IMR-90 (cell line): ENCODE measurements around the gene DLL3. TPM values are rescaled to one million over a fixed set of nuclear protein-coding genes. Genes with fewer than 3 reads are reported as not detected.
A peak's percentile ranks its signal among the peaks of the same experiment; 100 is the strongest.

Source experiments
- ATAC-seq: fragments of 200-7000 bp; cut with Tn5 transposase; 2 replicates; pipeline ENCODE4 v1.9.1; 2020; ENCODE audit warnings: low read depth, mild to moderate bottlenecking, moderate library complexity
- BruUV-seq: library from RNA; stranded (reverse); fragments of 400-500 nt; replicated peaks from 2 replicates; lab custom pipeline; 2021; lab: Mats Ljungman, UMichigan
- CTCF ChIA-PET: fragments of 300-600 bp; formaldehyde crosslinking; extraction: SDS; loops from one replicate; lab custom pipeline; 2021; ENCODE audit warnings: antibody characterized with exemption; lab: Yijun Ruan, JAX
- POLR2A ChIA-PET: fragments of 300-600 bp; sonication (Branson Sonifier 250); formaldehyde crosslinking; loops from one replicate; lab custom pipeline; 2022; ENCODE audit warnings: antibody characterized with exemption; ENCODE audit not compliant: unreplicated experiment; lab: Charles Lee
- DNase-seq: peaks from one replicate; pipeline ENCODE4 v3.0.0; 2013
- H2AFZ ChIP-seq: replicated peaks from 2 replicates; pipeline ENCODE3; 2013; ENCODE audit warnings: low read length, mild to moderate bottlenecking; ENCODE audit not compliant: poor library complexity
- H2AK5ac ChIP-seq: 2 replicates; pipeline ENCODE4 v1.6.1; 2013; ENCODE audit warnings: low read depth, low read length, inconsistent platforms
- H2AK9ac ChIP-seq: replicated peaks from 2 replicates; pipeline ENCODE3; 2013; ENCODE audit warnings: mild to moderate bottlenecking, low read depth, low read length, moderate library complexity; ENCODE audit not compliant: poor library complexity
- H2BK120ac ChIP-seq: 2 replicates; pipeline ENCODE4 v1.6.1; 2013; ENCODE audit warnings: low read depth, low read length, inconsistent platforms
- H2BK15ac ChIP-seq: 3 replicates; pipeline ENCODE4 v1.6.1; 2013; ENCODE audit warnings: low read depth, low read length, inconsistent platforms
- H2BK20ac ChIP-seq: 2 replicates; pipeline ENCODE4 v1.6.1; 2013; ENCODE audit warnings: low read depth, mild to moderate bottlenecking, inconsistent platforms, low read length, moderate library complexity
- H2BK5ac ChIP-seq: 2 replicates; pipeline ENCODE4 v1.6.1; 2013; ENCODE audit warnings: mild to moderate bottlenecking, low read depth, low read length, inconsistent platforms; ENCODE audit not compliant: poor library complexity, severe bottlenecking
- H3K14ac ChIP-seq: replicated peaks from 2 replicates; pipeline ENCODE4 v1.6.1; 2013; ENCODE audit warnings: low read depth, low read length, inconsistent platforms
- H3K18ac ChIP-seq: 2 replicates; pipeline ENCODE4 v1.6.1; 2013; ENCODE audit warnings: low read depth, low read length, control low read depth
- H3K23ac ChIP-seq: 2 replicates; pipeline ENCODE4 v1.6.1; 2013; ENCODE audit warnings: low read depth, low read length, inconsistent platforms
- H3K27ac ChIP-seq: 2 replicates; pipeline ENCODE4 v1.5.1; 2013; ENCODE audit warnings: mild to moderate bottlenecking, control low read depth, low read length; ENCODE audit not compliant: insufficient read depth
- H3K27me3 ChIP-seq: 2 replicates; pipeline ENCODE4 v1.6.1; 2013; ENCODE audit warnings: low read length; ENCODE audit not compliant: control insufficient read depth, insufficient read depth
- H3K36me3 ChIP-seq: 2 replicates; pipeline ENCODE4 v1.6.1; 2013; ENCODE audit warnings: low read length, mixed read lengths; ENCODE audit not compliant: control insufficient read depth, insufficient read depth
- H3K4ac ChIP-seq: 2 replicates; pipeline ENCODE4 v1.6.1; 2013; ENCODE audit warnings: low read depth, low read length, inconsistent platforms
- H3K4me1 ChIP-seq: 2 replicates; pipeline ENCODE4 v1.6.1; 2013; ENCODE audit warnings: low read length, mixed read lengths; ENCODE audit not compliant: control insufficient read depth, insufficient read depth
- H3K4me2 ChIP-seq: 2 replicates; pipeline ENCODE4 v1.6.1; 2013; ENCODE audit warnings: low read depth, mild to moderate bottlenecking, control low read depth, low read length, moderate library complexity
- H3K4me3 ChIP-seq: 2 replicates; pipeline ENCODE4 v1.5.1; 2013; ENCODE audit warnings: low read depth, mild to moderate bottlenecking, control low read depth, low read length, moderate library complexity; ENCODE audit not compliant: insufficient read depth
- H3K56ac ChIP-seq: 2 replicates; pipeline ENCODE4 v1.6.1; 2013; ENCODE audit warnings: low read length, inconsistent platforms; ENCODE audit not compliant: insufficient read depth; ENCODE audit errors: extremely low read depth
- H3K79me1 ChIP-seq, 2 experiments: 2 replicates each; pipeline ENCODE4 v1.6.1; 2013; ENCODE audit warnings: low read length in 2 of 2, inconsistent platforms in 1 of 2, low read depth in 1 of 2
- H3K9ac ChIP-seq: 2 replicates; pipeline ENCODE4 v1.6.1; 2013; ENCODE audit warnings: low read depth, low read length, control low read depth
- H3K9me1 ChIP-seq: 2 replicates; pipeline ENCODE4 v1.6.1; 2013; ENCODE audit warnings: low read length, inconsistent platforms; ENCODE audit not compliant: insufficient read depth
- H3K9me3 ChIP-seq: 2 replicates; pipeline ENCODE4 v1.6.1; 2013; ENCODE audit warnings: low read length; ENCODE audit not compliant: control insufficient read depth, insufficient read depth
- H4K20me1 ChIP-seq: 2 replicates; pipeline ENCODE4 v1.6.1; 2013; ENCODE audit warnings: low read length, inconsistent platforms; ENCODE audit not compliant: insufficient read depth
- H4K5ac ChIP-seq: 2 replicates; pipeline ENCODE4 v1.6.1; 2013; ENCODE audit warnings: mild to moderate bottlenecking, low read depth, low read length, control low read depth
- H4K8ac ChIP-seq, 2 experiments: 2 replicates each; pipeline ENCODE4 v1.6.1; 2013; ENCODE audit warnings: low read depth in 2 of 2, low read length in 2 of 2, control low read depth in 1 of 2, inconsistent platforms in 1 of 2
- H4K91ac ChIP-seq: 2 replicates; pipeline ENCODE4 v1.6.1; 2013; ENCODE audit warnings: low read depth, low read length, inconsistent platforms; ENCODE audit not compliant: insufficient read depth
- BHLHE40 ChIP-seq: fragments of 150-350 bp; IDR thresholded peaks from 2 replicates; pipeline ENCODE4 v1.6.1; 2016; ENCODE audit warnings: mild to moderate bottlenecking, low read depth, low read length
- CEBPB ChIP-seq: IDR thresholded peaks from 2 replicates; pipeline ENCODE4 v1.6.1; 2012; ENCODE audit warnings: low read depth, low read length, improper control_type of control experiment
- CHD1 ChIP-seq: IDR thresholded peaks from 2 replicates; pipeline ENCODE4 v1.6.1; 2012; ENCODE audit warnings: low read depth, low read length, improper control_type of control experiment
- ELK1 ChIP-seq: fragments of 150-350 bp; IDR thresholded peaks from 2 replicates; pipeline ENCODE4 v1.6.1; 2016; ENCODE audit warnings: low read depth, mild to moderate bottlenecking, low read length, moderate library complexity, borderline replicate concordance
- FOS ChIP-seq: fragments of 150-350 bp; IDR thresholded peaks from 2 replicates; pipeline ENCODE4 v1.6.1; 2016; ENCODE audit warnings: low read depth, low read length
- MAFK ChIP-seq: IDR thresholded peaks from 2 replicates; pipeline ENCODE4 v1.6.1; 2012; ENCODE audit warnings: low read depth, low read length, improper control_type of control experiment
- MAZ ChIP-seq: IDR thresholded peaks from 2 replicates; pipeline ENCODE4 v1.6.1; 2012; ENCODE audit warnings: low read depth, mild to moderate bottlenecking, low read length, improper control_type of control experiment, moderate library complexity, borderline replicate concordance
- NFE2L2 ChIP-seq: fragments of 150-350 bp; IDR thresholded peaks from 2 replicates; pipeline ENCODE4 v1.6.1; 2016; ENCODE audit warnings: low read depth, mild to moderate bottlenecking, low read length
- RAD21 ChIP-seq: IDR thresholded peaks from 2 replicates; pipeline ENCODE4 v1.6.1; 2012; ENCODE audit warnings: low read length, improper control_type of control experiment
- RCOR1 ChIP-seq: IDR thresholded peaks from 2 replicates; pipeline ENCODE4 v1.6.1; 2012; ENCODE audit warnings: mild to moderate bottlenecking, low read length, improper control_type of control experiment; ENCODE audit not compliant: insufficient replicate concordance
- RFX5 ChIP-seq: IDR thresholded peaks from 2 replicates; pipeline ENCODE4 v1.8.0; 2012; ENCODE audit warnings: low read depth, mild to moderate bottlenecking, low read length, moderate library complexity
- SMC3 ChIP-seq: fragments of 150-350 bp; IDR thresholded peaks from 2 replicates; pipeline ENCODE4 v1.6.1; 2016; ENCODE audit warnings: low read depth, mild to moderate bottlenecking, antibody characterized with exemption, low read length, moderate library complexity
- WGBS, 2 experiments: methylation state at CpG; one replicate each; pipeline versions ENCODE4 v1.1.5 to v1.1.7; 2013; ENCODE audit warnings: missing lambda C conversion rate in 2 of 2; ENCODE audit not compliant: insufficient read length in 1 of 2; ENCODE audit errors: extremely low coverage in 2 of 2; 5-methylcytosine and 5-hydroxymethylcytosine counted together
- dilution Hi-C: fragments of 300-500 bp; cut with HindIII; formaldehyde crosslinking; loops from one replicate; pipeline ENCODE4 v1.14.3; 2018; ENCODE audit warnings: low sequenced_read_pairs; ENCODE audit not compliant: unreplicated experiment
- in situ Hi-C: fragments of 300-500 bp; cut with MboI; formaldehyde crosslinking; loops from 3 replicates; pipeline ENCODE4 v1.14.3; 2019; ENCODE audit warnings: low sequenced_read_pairs, inconsistent platforms, mixed read lengths
- intact Hi-C: fragments of 100-400 bp; cut with micrococcal nuclease; formaldehyde crosslinking; loops from 2 replicates; pipeline ENCODE4 v1.10.0; 2022
- polyA plus RNA-seq, 3 experiments: library from polyadenylated mRNA; depleted of rRNA; stranded (reverse); fragments of >200 nt; gene quantifications; 2 replicates each; pipeline ENCODE4 v1.2.3, GENCODE V29; 2012; ENCODE audit warnings: low replicate concordance in 1 of 3
- total RNA-seq: library from RNA; depleted of rRNA; stranded (reverse); fragments of >200 nt; gene quantifications from 2 replicates; pipeline ENCODE4 v1.2.3, GENCODE V29; 2012
- TF ChIP-seq, protein P1 (sequence below): fragments of 150-350 bp; IDR thresholded peaks from 2 replicates; pipeline ENCODE4 v1.6.1; 2017; ENCODE audit warnings: mild to moderate bottlenecking, antibody characterized with exemption, low read length, low read depth
- TF ChIP-seq, protein P2 (sequence below): conservative IDR thresholded peaks from 2 replicates; pipeline ENCODE4 v1.5.1; 2012; ENCODE audit warnings: mild to moderate bottlenecking, low read depth, low read length, improper control_type of control experiment

Gene DLL3
- total and polyA plus RNA-seq, 2 of the 4 experiments (the other 2 are of a cell fraction), result 0.36 to 1.3 TPM

- in situ Hi-C loops (no loop called here), dilution Hi-C loops (no loop called here), intact Hi-C loops (no loop called here)
- peak; percentile 73 for DNase-seq
- Histone ChIP-seq H3K27ac (no peak overlapping the region), H3K14ac (no peak overlapping the region), H3K4me2 (no peak overlapping the region), H3K4ac (no peak overlapping the region), H3K23ac (no peak overlapping the region), H4K8ac (peak overlapping the region in 1 of 2 experiments; percentile 27; a peak in 1 of 4 replicates), H2BK15ac (no peak overlapping the region), H3K36me3 (no peaks in the 10 kb centered on the region), H4K5ac (no peak overlapping the region), H3K4me3 (no peak overlapping the region), H4K91ac (no peak overlapping the region), H3K27me3 (peaks cover 48% of the 10 kb centered on the region), H2AFZ (peak overlapping the region; percentile 90), H4K20me1 (no peaks in the 10 kb centered on the region), H3K18ac (no peak overlapping the region), H3K79me1 (no peaks in the 10 kb centered on the region), H2BK5ac (no peak overlapping the region), H2BK20ac (no peak overlapping the region), H2BK120ac (no peak overlapping the region), H3K4me1 (peaks cover 3% of the 10 kb centered on the region; the same call in 1 of the 2 replicates), H3K9me1 (no peaks in the 10 kb centered on the region; the same call in 1 of the 2 replicates), H3K9me3 (no peaks in the 10 kb centered on the region), H2AK9ac (no peak overlapping the region), H2AK5ac (no peak overlapping the region), H3K9ac (no peak overlapping the region), H3K56ac (no peak overlapping the region)
- POLR2A ChIA-PET, result no interaction called here
- CTCF ChIA-PET, result interaction anchor here (0.6 to 0.7 kb wide), 2 partner anchors 13 to 62 kb away, joined by 4 to 6 read pairs; no protein-coding TSS in a partner anchor
- BruUV-seq, result no TSS peak
- ATAC-seq, result peak; percentile 66
- WGBS, 2 experiments, result 29% methylated on average over 11 of the region's 69 CpGs; no CpG with 5 or more reads in 1 of the 2 experiments
- TF ChIP-seq ELK1 (no peak), RFX5 (no peak), FOS (no peak), BHLHE40 (0 out of 2 replicates have a peak, but pooled peaks have one; percentile 50), MAFK (no peak), CHD1 (no peak), CEBPB (no peak), MAZ (0 out of 2 replicates have a peak, but pooled peaks have one; percentile 25), SMC3 (peak; percentile 47), NFE2L2 (no peak), RCOR1 (no peak), RAD21 (peak; percentile 25)
- TF ChIP-seq, protein P1, sequence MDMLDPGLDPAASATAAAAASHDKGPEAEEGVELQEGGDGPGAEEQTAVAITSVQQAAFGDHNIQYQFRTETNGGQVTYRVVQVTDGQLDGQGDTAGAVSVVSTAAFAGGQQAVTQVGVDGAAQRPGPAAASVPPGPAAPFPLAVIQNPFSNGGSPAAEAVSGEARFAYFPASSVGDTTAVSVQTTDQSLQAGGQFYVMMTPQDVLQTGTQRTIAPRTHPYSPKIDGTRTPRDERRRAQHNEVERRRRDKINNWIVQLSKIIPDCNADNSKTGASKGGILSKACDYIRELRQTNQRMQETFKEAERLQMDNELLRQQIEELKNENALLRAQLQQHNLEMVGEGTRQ, result 0 out of 2 replicates have a peak, but pooled peaks have one; percentile 1
- TF ChIP-seq, protein P2, sequence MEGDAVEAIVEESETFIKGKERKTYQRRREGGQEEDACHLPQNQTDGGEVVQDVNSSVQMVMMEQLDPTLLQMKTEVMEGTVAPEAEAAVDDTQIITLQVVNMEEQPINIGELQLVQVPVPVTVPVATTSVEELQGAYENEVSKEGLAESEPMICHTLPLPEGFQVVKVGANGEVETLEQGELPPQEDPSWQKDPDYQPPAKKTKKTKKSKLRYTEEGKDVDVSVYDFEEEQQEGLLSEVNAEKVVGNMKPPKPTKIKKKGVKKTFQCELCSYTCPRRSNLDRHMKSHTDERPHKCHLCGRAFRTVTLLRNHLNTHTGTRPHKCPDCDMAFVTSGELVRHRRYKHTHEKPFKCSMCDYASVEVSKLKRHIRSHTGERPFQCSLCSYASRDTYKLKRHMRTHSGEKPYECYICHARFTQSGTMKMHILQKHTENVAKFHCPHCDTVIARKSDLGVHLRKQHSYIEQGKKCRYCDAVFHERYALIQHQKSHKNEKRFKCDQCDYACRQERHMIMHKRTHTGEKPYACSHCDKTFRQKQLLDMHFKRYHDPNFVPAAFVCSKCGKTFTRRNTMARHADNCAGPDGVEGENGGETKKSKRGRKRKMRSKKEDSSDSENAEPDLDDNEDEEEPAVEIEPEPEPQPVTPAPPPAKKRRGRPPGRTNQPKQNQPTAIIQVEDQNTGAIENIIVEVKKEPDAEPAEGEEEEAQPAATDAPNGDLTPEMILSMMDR, result peak; percentile 87
Measured at GRCh38 chr19:39502640-39503417, 4.1 kb downstream of the DLL3 start.
